ENCODE results near the gene TBX4.

TBX4 gene

DNA sequence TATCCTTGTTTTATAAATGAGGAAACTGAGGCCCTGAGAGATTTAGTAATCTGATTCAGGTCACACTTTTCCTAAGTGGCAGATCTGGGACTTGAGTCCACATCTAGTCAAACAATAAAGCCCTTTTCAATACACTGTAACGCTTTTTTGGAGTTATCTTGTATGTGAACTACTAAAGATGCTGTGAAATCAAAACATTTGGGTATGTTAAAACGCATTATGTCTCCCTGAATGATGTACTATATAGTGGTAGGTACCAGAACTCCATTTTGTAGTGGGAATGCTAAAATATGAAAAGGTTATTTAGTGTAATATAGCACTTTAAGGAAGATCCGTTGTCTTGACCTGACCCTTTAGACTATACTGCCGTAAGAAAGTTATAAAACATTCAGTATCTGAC, 81.6 kb downstream of the TBX4 start:
- TF ChIP-seq, protein P1, sequence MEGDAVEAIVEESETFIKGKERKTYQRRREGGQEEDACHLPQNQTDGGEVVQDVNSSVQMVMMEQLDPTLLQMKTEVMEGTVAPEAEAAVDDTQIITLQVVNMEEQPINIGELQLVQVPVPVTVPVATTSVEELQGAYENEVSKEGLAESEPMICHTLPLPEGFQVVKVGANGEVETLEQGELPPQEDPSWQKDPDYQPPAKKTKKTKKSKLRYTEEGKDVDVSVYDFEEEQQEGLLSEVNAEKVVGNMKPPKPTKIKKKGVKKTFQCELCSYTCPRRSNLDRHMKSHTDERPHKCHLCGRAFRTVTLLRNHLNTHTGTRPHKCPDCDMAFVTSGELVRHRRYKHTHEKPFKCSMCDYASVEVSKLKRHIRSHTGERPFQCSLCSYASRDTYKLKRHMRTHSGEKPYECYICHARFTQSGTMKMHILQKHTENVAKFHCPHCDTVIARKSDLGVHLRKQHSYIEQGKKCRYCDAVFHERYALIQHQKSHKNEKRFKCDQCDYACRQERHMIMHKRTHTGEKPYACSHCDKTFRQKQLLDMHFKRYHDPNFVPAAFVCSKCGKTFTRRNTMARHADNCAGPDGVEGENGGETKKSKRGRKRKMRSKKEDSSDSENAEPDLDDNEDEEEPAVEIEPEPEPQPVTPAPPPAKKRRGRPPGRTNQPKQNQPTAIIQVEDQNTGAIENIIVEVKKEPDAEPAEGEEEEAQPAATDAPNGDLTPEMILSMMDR (conservative IDR thresholded peaks at IDR 0.05; ENCODE audit: low read depth) = no peak
- no peak for DNase-seq (ENCODE audit: low spot score)
- H3K27ac ChIP-seq = no peak overlapping the region
- CTCF ChIA-PET = no interaction called here
- POLR2A ChIA-PET (ENCODE audit: low non-redundant PET) = no interaction called here

DNA sequence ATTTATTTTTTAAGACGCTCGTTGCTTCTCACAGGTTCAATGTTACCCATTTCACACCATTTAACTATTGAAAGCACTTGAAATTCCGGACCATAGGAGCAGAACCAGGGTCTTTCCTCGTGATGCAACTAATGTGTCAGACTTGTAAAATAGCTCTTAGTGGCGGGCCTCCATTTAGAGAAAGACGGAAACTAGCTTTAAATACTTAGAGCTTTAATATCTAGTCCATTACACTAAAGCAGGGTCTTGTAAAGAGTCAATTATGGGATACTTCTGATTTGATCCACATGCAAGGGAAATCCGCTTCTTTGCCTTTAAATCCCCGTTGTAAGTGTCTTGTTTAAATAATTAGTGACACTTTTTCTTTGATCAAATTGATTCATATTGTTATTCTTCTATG, 82.2 kb downstream of the TBX4 start:
- POLR2A ChIA-PET (ENCODE audit: low non-redundant PET) = no interaction called here
- TF ChIP-seq, protein P1 (conservative IDR thresholded peaks at IDR 0.05; ENCODE audit: low read depth) = no peak
- no peak overlapping the region for H3K27ac ChIP-seq
- DNase-seq (ENCODE audit: low spot score) = no peak
- CTCF ChIA-PET = interaction anchor here (0.9 kb wide), 1 partner anchor 11 kb away, joined by 8 read pairs; no protein-coding TSS in a partner anchor
